ENCODE results near the gene ZSCAN2.

Gene ZSCAN2

DNA sequence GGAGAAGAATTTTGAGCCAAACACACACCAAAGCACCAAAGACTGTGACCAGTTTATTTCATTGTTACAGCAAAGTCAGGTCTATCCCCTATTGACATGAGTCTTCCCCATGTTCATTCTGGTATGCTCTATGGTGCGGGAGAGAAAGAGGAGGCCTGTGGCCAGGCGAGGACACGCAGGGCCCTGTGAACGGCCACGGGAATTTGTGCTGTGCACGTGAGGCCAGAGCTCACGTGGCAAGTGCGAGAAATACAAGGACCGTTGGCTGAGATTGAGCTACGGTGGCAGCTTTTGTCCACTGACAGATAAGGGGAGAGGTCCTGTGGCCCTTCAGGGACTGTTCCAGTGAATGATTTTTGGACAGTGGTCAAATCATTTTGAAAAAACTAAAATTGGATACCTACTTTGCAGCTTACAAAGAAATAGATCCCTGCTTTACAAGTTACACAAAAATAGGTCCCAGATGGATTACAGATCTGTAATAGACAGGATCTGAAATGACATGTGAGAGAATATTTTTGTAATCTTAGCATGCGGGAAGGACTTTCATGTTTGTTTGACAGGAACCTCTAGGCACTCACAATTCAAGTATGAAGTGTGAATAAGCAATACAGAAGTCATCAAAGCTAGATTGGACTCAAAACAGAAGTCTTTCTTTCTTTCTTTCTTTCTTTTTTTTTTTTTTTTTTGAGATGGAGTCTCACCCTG is 9.2 kb downstream of the ZSCAN2 start:
- Histone ChIP-seq H4K20me1 (ENCODE audit: insufficient read depth, low read length) (no peaks in the 10 kb centered on the region), H3K4me3 (ENCODE audit: low read length) (no peak overlapping the region), H3K9ac (ENCODE audit: low read length) (no peak overlapping the region), H3K9me2 (replicated peaks; ENCODE audit: insufficient read depth, low read length) (no peaks in the 10 kb centered on the region), H3F3A (ENCODE audit: insufficient read depth, low read length) (no peaks in the 10 kb centered on the region), H3K36me3 (replicated peaks; ENCODE audit: insufficient read depth, low read length) (no peaks in the 10 kb centered on the region), H3K27ac (ENCODE audit: low read length) (no peak overlapping the region), H2AFZ (ENCODE audit: low read length) (no peak overlapping the region), H3K9me3 (replicated peaks; ENCODE audit: insufficient read depth, low read length) (no peaks in the 10 kb centered on the region), H3K27me3 (replicated peaks; ENCODE audit: insufficient read depth, low read length) (no peaks in the 10 kb centered on the region), H3K4me2 (ENCODE audit: low read depth, low read length) (no peak overlapping the region), H3K4me1 (ENCODE audit: low read length) (no peaks in the 10 kb centered on the region), H3K79me2 (ENCODE audit: low read length) (no peaks in the 10 kb centered on the region)
- no peak for DNase-seq
- TF ChIP-seq EZH2 (optimal IDR thresholded peaks at IDR 0.05; ENCODE audit: low read depth, low read length) (no peak), EZH2phosphoT487 (IDR thresholded peaks at IDR 0.05; ENCODE audit: low read length) (no peak), CTCF (IDR thresholded peaks at IDR 0.05; ENCODE audit: low read length) (no peak)

DNA sequence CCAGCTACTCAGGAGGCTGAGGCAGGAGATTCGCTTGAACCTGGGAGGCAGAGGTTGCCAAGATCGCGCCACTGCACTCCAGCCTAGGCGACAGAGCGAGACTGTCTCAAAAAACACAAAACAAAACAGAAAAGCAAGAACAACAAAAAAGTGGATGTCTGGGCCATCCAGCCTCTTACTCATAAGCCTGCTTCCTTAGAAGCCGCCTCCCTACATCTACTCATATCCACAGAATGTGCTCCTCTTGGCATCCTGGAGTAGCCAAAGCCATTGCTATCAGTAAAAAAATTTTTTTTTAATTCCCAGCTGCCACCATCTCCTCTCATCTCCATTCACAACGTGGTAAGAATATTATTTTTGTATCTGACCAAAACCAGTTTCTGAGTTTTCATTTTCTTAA is 10.8 kb downstream of the ZSCAN2 start:
- H3K27me3 ChIP-seq (replicated peaks; ENCODE audit: insufficient read depth, low read length) = no peaks in the 10 kb centered on the region
- H3K4me2 ChIP-seq (ENCODE audit: low read depth, low read length) = no peak overlapping the region
- no peaks in the 10 kb centered on the region for H3F3A ChIP-seq (ENCODE audit: insufficient read depth, low read length)
- no peak overlapping the region for H2AFZ ChIP-seq (ENCODE audit: low read length)
- H3K36me3 ChIP-seq (replicated peaks; ENCODE audit: insufficient read depth, low read length) = no peaks in the 10 kb centered on the region
- no peaks in the 10 kb centered on the region for H3K79me2 ChIP-seq (ENCODE audit: low read length)
- no peak for TF ChIP-seq EZH2phosphoT487 (IDR thresholded peaks at IDR 0.05; ENCODE audit: low read length)
- TF ChIP-seq EZH2 (optimal IDR thresholded peaks at IDR 0.05; ENCODE audit: low read depth, low read length) = no peak
- no peak for TF ChIP-seq CTCF (IDR thresholded peaks at IDR 0.05; ENCODE audit: low read length)
- H3K4me1 ChIP-seq (ENCODE audit: low read length) = no peaks in the 10 kb centered on the region
- no peak for DNase-seq
- no peaks in the 10 kb centered on the region for H3K9me3 ChIP-seq (replicated peaks; ENCODE audit: insufficient read depth, low read length)
- no peaks in the 10 kb centered on the region for H4K20me1 ChIP-seq (ENCODE audit: insufficient read depth, low read length)
- H3K4me3 ChIP-seq (ENCODE audit: low read length) = no peak overlapping the region
- no peak overlapping the region for H3K9ac ChIP-seq (ENCODE audit: low read length)
- no peaks in the 10 kb centered on the region for H3K9me2 ChIP-seq (replicated peaks; ENCODE audit: insufficient read depth, low read length)
- H3K27ac ChIP-seq (ENCODE audit: low read length) = no peak overlapping the region

DNA sequence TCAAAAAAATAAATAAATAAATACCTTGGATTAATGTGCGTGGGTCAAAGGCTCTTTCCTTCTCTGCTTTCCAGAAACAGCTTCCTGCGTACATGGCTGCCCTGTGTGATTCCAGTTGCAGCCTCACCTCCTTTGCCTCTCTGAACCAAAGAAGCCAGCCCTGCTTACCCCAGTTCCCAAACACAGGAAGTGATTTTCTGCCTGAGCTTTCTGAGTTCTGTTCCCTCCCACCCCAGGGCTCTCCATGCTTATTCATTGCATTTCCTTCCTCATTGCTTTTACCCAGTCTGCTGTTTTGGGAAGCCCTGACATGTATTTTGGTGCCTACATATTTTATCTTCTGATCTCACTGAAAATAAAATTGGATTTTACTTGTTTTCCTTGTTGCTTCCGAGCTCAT is 15.4 kb downstream of the ZSCAN2 start:
- no peaks in the 10 kb centered on the region for H3K9me3 ChIP-seq (replicated peaks; ENCODE audit: insufficient read depth, low read length)
- no peaks in the 10 kb centered on the region for H4K20me1 ChIP-seq (ENCODE audit: insufficient read depth, low read length)
- no peaks in the 10 kb centered on the region for H3F3A ChIP-seq (ENCODE audit: insufficient read depth, low read length)
- no peaks in the 10 kb centered on the region for H3K4me1 ChIP-seq (ENCODE audit: low read length)
- H3K27ac ChIP-seq (ENCODE audit: low read length) = no peak overlapping the region
- DNase-seq = no peak
- no peaks in the 10 kb centered on the region for H3K9me2 ChIP-seq (replicated peaks; ENCODE audit: insufficient read depth, low read length)
- no peaks in the 10 kb centered on the region for H3K27me3 ChIP-seq (replicated peaks; ENCODE audit: insufficient read depth, low read length)
- TF ChIP-seq CTCF (IDR thresholded peaks at IDR 0.05; ENCODE audit: low read length) = no peak
- no peak for TF ChIP-seq EZH2phosphoT487 (IDR thresholded peaks at IDR 0.05; ENCODE audit: low read length)
- no peak for TF ChIP-seq EZH2 (optimal IDR thresholded peaks at IDR 0.05; ENCODE audit: low read depth, low read length)
- no peaks in the 10 kb centered on the region for H3K79me2 ChIP-seq (ENCODE audit: low read length)
- H2AFZ ChIP-seq (ENCODE audit: low read length) = no peak overlapping the region
- no peak overlapping the region for H3K9ac ChIP-seq (ENCODE audit: low read length)
- H3K36me3 ChIP-seq (replicated peaks; ENCODE audit: insufficient read depth, low read length) = no peaks in the 10 kb centered on the region; the same call in 1 of the 2 replicates
- no peak overlapping the region for H3K4me3 ChIP-seq (ENCODE audit: low read length)
- H3K4me2 ChIP-seq (ENCODE audit: low read depth, low read length) = no peak overlapping the region

Measured in MM.1S (cell line).